Measurements from ENCODE around the gene ATP2A1. TPM values are rescaled to one million over a fixed set of nuclear protein-coding genes. Genes with fewer than 3 reads are reported as not detected.

Gene ATP2A1
- total RNA-seq, 1 experiment from 2014 or later, result 2.9 TPM

DNA sequence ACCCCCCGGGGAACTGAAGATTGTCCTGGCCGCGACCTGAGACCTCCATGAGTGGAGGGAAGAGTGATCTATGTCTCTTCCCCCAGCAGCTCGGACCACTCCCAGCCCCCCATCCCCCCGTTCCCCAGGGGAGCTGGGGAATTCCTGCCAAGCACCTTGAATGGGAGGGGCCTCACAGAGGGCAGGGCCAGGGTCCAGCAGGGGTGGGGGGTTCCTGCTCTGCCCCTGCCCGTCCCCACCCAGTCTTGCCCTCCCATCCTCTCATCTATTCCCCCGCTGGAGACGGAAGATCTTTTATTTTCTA is 41.6 kb upstream of the ATP2A1 start:
- POLR2A ChIA-PET, result interaction anchor here (0.6 kb wide), 1 partner anchor 1219 kb away, joined by 3 read pairs; no protein-coding TSS in a partner anchor
- TF ChIP-seq, protein P1, sequence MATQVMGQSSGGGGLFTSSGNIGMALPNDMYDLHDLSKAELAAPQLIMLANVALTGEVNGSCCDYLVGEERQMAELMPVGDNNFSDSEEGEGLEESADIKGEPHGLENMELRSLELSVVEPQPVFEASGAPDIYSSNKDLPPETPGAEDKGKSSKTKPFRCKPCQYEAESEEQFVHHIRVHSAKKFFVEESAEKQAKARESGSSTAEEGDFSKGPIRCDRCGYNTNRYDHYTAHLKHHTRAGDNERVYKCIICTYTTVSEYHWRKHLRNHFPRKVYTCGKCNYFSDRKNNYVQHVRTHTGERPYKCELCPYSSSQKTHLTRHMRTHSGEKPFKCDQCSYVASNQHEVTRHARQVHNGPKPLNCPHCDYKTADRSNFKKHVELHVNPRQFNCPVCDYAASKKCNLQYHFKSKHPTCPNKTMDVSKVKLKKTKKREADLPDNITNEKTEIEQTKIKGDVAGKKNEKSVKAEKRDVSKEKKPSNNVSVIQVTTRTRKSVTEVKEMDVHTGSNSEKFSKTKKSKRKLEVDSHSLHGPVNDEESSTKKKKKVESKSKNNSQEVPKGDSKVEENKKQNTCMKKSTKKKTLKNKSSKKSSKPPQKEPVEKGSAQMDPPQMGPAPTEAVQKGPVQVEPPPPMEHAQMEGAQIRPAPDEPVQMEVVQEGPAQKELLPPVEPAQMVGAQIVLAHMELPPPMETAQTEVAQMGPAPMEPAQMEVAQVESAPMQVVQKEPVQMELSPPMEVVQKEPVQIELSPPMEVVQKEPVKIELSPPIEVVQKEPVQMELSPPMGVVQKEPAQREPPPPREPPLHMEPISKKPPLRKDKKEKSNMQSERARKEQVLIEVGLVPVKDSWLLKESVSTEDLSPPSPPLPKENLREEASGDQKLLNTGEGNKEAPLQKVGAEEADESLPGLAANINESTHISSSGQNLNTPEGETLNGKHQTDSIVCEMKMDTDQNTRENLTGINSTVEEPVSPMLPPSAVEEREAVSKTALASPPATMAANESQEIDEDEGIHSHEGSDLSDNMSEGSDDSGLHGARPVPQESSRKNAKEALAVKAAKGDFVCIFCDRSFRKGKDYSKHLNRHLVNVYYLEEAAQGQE (IDR thresholded peaks at IDR 0.05; ENCODE audit: insufficient read depth in 1 of 2, low read depth in 2 of 2, low read length in 1 of 2), result no peak
- BruUV-seq (replicated peaks), result TSS peak; percentile 32

DNA sequence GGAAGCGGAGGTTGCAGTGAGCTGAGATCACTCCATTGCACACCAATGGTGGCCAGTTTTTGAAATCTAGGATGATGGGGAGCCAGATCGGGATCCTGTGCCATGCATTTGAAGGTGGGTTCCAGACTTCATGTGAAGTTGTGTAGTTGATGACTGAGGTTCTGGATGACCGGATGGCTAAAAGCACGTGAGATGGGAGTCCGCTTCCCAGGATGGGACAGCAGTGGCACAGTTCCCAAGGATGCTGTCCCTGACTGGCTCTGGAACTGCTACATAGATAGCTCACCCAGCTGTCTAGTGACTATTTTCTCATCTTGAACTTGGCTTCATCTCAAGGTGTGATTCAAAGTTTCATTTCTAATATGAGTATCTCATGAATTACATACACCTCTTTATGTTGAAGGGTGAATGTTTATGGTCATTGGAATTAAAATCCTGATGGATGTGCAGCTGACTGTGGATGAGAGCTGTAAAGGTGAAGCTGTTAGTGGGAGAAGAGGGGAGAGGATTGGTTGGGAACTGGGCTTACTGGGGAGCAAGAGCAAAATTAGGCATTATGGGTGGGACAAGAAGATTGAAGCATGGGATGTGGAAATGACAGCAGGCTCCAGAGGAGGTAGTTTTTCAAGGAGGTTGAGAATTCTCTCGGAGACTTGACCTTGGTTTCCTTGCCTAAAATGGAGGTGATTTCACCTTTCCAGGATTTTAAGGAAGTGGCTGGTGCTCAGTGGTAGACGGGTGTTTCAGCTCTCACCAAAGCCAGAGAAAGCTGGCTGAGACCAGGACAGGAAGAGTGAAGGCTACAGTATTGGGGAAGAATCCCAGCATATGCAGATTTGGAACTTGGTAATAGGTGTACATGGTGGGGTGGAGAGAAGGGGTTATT is 40.4 kb upstream of the ATP2A1 start:
- Histone ChIP-seq H3K27me3 (ENCODE audit: control insufficient read depth, insufficient read depth, low read length) (no peaks in the 10 kb centered on the region), H3K4me1 (ENCODE audit: control insufficient read depth, insufficient read depth, low read length) (no peaks in the 10 kb centered on the region), H3K9me3 (ENCODE audit: control insufficient read depth, insufficient read depth, low read depth, low read length) (no peaks in the 10 kb centered on the region), H3K27ac (ENCODE audit: low read length) (no peak overlapping the region), H3K4me3 (ENCODE audit: low read depth in 2 of 2, low read length in 2 of 2) (no peak overlapping the region), H3K36me3 (ENCODE audit: control insufficient read depth, insufficient read depth, low read length) (peaks cover 17% of the 10 kb centered on the region)
- in situ Hi-C loops (cut with HindIII; ENCODE audit: low pct_unique_long_range_greater_than_20kb, low sequenced_read_pairs), result no loop called here
- intact Hi-C loops (cut with micrococcal nuclease; ENCODE audit: unreplicated experiment), result no loop called here
- ATAC-seq (no peak), DNase-seq (ENCODE audit: low read depth, low spot score) (no peak)
- ChIA-PET POLR2A (interaction anchor here (0.6 kb wide), 1 partner anchor 10 kb away, joined by 9 read pairs; no protein-coding TSS in a partner anchor), CTCF (no interaction called here)
- TF ChIP-seq SIN3A (IDR thresholded peaks at IDR 0.05; ENCODE audit: borderline replicate concordance, insufficient read depth, low read depth, low read length) (no peak), POLR2AphosphoS5 (IDR thresholded peaks at IDR 0.05; ENCODE audit: low read depth, low read length) (peak; percentile 17; the same call in 1 of the 2 replicates)
- TF ChIP-seq, protein P2, sequence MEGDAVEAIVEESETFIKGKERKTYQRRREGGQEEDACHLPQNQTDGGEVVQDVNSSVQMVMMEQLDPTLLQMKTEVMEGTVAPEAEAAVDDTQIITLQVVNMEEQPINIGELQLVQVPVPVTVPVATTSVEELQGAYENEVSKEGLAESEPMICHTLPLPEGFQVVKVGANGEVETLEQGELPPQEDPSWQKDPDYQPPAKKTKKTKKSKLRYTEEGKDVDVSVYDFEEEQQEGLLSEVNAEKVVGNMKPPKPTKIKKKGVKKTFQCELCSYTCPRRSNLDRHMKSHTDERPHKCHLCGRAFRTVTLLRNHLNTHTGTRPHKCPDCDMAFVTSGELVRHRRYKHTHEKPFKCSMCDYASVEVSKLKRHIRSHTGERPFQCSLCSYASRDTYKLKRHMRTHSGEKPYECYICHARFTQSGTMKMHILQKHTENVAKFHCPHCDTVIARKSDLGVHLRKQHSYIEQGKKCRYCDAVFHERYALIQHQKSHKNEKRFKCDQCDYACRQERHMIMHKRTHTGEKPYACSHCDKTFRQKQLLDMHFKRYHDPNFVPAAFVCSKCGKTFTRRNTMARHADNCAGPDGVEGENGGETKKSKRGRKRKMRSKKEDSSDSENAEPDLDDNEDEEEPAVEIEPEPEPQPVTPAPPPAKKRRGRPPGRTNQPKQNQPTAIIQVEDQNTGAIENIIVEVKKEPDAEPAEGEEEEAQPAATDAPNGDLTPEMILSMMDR (IDR thresholded peaks at IDR 0.05), result no peak
- no TSS peak for BruUV-seq (replicated peaks)

More for the DNA sequence above, 41.6 kb upstream of the ATP2A1 start:
- CTCF ChIA-PET, result no interaction called here
- DNase-seq (ENCODE audit: low read depth, low spot score) (no peak), ATAC-seq (no peak)
- Histone ChIP-seq H3K4me3 (ENCODE audit: low read depth in 2 of 2, low read length in 2 of 2) (no peak overlapping the region), H3K27me3 (ENCODE audit: control insufficient read depth, insufficient read depth, low read length) (no peaks in the 10 kb centered on the region), H3K9me3 (ENCODE audit: control insufficient read depth, insufficient read depth, low read depth, low read length) (no peaks in the 10 kb centered on the region), H3K36me3 (ENCODE audit: control insufficient read depth, insufficient read depth, low read length) (peaks cover 29% of the 10 kb centered on the region), H3K4me1 (ENCODE audit: control insufficient read depth, insufficient read depth, low read length) (no peaks in the 10 kb centered on the region), H3K27ac (ENCODE audit: low read length) (no peak overlapping the region)
- in situ Hi-C loops (cut with HindIII; ENCODE audit: low pct_unique_long_range_greater_than_20kb, low sequenced_read_pairs), result no loop called here
- intact Hi-C loops (cut with micrococcal nuclease; ENCODE audit: unreplicated experiment), result no loop called here

DNA sequence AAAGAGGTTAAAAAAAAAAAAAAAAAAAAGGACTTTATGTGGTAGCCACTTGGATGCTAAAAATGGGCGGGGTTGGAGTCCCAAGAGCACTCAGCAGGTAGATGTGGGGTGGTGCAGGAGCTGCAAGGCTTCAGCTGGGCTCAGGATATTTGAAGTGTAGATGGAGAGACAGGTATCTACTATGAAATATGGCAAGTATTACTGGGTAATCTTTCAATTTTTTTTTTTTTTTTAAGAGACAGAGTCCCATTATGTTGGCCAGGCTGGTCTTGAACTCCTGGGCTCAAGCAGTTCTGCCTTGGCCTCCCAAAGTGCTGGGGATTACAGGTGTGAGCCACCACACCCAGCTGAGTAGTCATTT is 39.8 kb upstream of the ATP2A1 start:
- no TSS peak for BruUV-seq (replicated peaks)
- no peaks in the 10 kb centered on the region for H3K4me1 ChIP-seq (ENCODE audit: control insufficient read depth, insufficient read depth, low read length)
- ChIA-PET POLR2A (interaction anchor here (0.6 to 0.7 kb wide), 2 partner anchors 10 to 94 kb away, joined by 6 to 9 read pairs; no protein-coding TSS in a partner anchor), CTCF (no interaction called here)
- ATAC-seq (no peak), DNase-seq (ENCODE audit: low read depth, low spot score) (no peak)
- in situ Hi-C loops (cut with HindIII; ENCODE audit: low pct_unique_long_range_greater_than_20kb, low sequenced_read_pairs) (no loop called here), intact Hi-C loops (cut with micrococcal nuclease; ENCODE audit: unreplicated experiment) (no loop called here)
- no peaks in the 10 kb centered on the region for H3K27me3 ChIP-seq (ENCODE audit: control insufficient read depth, insufficient read depth, low read length)
- no peak overlapping the region for H3K4me3 ChIP-seq (ENCODE audit: low read depth in 2 of 2, low read length in 2 of 2)
- H3K9me3 ChIP-seq (ENCODE audit: control insufficient read depth, insufficient read depth, low read depth, low read length), result no peaks in the 10 kb centered on the region
- TF ChIP-seq SIN3A (IDR thresholded peaks at IDR 0.05; ENCODE audit: borderline replicate concordance, insufficient read depth, low read depth, low read length), result no peak
- TF ChIP-seq, protein P1 (IDR thresholded peaks at IDR 0.05; ENCODE audit: insufficient read depth in 1 of 2, low read depth in 2 of 2, low read length in 1 of 2), result no peak
- TF ChIP-seq TCF7L2 (IDR thresholded peaks at IDR 0.05; ENCODE audit: low read depth, low read length), result no peak
- TF ChIP-seq, protein P2 (IDR thresholded peaks at IDR 0.05), result no peak
- peak; percentile 44; the same call in 1 of the 2 replicates for TF ChIP-seq POLR2AphosphoS5 (IDR thresholded peaks at IDR 0.05; ENCODE audit: low read depth, low read length)
- no peak overlapping the region for H3K27ac ChIP-seq (ENCODE audit: low read length)
- peaks cover 12% of the 10 kb centered on the region for H3K36me3 ChIP-seq (ENCODE audit: control insufficient read depth, insufficient read depth, low read length)

Measured in Panc1 (cell line).